Esophagus muscularis mucosa (tissue), 3 donors: ENCODE measurements around the gene C5orf15.

Experiments
- POLR2A ChIP-seq: fragments of 450-650 bp; IDR thresholded peaks from one replicate; pipeline ENCODE4 v1.6.1; 2017; ENCODE audit warnings: antibody characterized with exemption, moderate library complexity, mild to moderate bottlenecking, low read depth
- POLR2AphosphoS5 ChIP-seq, 2 donors: sonication (generic); formaldehyde crosslinking; IDR thresholded peaks; one replicate each; pipeline ENCODE4 v1.6.1; 2017; ENCODE audit warnings: antibody characterized with exemption in 2 of 2
- TF ChIP-seq, protein P1 (sequence below), 3 experiments: fragments of 200-600 bp in 2 of 3; fragments of 450-650 bp in 1 of 3; sonication (generic) in 2 of 3; IDR thresholded peaks; one replicate each; pipeline ENCODE4 v1.5.1; 2017 to 2019; ENCODE audit warnings: antibody characterized with exemption in 3 of 3, mild to moderate bottlenecking in 2 of 3, moderate library complexity in 1 of 3

DNA sequence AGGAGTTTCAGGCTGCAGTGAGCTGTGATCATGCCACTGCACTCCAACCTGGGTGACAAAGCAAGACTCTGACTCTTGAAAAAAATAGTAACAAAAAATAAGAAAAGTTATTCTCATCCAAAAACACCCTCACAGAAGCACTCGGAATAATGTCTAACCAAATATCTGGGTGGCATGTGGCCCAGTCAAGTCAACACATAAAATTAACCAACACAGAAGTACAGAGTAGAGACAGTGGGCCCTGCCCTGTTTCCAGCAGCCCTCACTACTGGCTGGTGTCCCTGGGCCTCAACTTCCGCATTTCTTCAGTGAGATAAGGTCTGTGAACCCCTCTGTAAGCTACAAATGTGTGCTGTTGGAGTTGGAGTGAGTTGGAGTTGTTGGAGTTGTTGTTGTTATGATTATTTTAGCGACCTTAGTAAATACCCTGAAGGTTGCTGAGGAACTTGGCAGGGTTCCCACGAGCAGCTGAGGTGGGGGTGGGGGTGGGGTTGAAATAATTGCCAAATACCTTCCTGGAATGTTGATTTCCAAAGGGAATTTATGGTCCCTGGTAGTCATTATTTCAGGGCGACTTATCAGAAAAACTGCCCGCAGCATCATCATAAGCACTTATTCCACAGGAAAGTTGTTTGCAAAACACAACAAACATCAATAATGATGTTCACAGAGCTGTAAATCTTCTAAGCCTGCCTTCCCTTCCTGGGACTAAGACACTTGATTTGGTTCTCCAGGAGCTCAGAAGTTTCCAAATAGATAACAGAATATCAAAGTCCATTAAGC lies 30.2 kb downstream of the C5orf15 start:
- TF ChIP-seq, protein P1, sequence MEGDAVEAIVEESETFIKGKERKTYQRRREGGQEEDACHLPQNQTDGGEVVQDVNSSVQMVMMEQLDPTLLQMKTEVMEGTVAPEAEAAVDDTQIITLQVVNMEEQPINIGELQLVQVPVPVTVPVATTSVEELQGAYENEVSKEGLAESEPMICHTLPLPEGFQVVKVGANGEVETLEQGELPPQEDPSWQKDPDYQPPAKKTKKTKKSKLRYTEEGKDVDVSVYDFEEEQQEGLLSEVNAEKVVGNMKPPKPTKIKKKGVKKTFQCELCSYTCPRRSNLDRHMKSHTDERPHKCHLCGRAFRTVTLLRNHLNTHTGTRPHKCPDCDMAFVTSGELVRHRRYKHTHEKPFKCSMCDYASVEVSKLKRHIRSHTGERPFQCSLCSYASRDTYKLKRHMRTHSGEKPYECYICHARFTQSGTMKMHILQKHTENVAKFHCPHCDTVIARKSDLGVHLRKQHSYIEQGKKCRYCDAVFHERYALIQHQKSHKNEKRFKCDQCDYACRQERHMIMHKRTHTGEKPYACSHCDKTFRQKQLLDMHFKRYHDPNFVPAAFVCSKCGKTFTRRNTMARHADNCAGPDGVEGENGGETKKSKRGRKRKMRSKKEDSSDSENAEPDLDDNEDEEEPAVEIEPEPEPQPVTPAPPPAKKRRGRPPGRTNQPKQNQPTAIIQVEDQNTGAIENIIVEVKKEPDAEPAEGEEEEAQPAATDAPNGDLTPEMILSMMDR (IDR thresholded peaks at IDR 0.05): no peak
- no peak for TF ChIP-seq POLR2A
- TF ChIP-seq POLR2AphosphoS5 (IDR thresholded peaks at IDR 0.05): no peak
